Measurements from ENCODE around the gene MVD. TPM values are rescaled to one million over a fixed set of nuclear protein-coding genes. Genes with fewer than 3 reads are reported as not detected.

MVD gene
- total RNA-seq, 4 donors from 2014 or later, result 32.7 to 49.4 (median 39.9) TPM

GRCh38 chr16:88694221-88695087 is 31.6 kb upstream of the MVD start:
- Histone ChIP-seq H3K27me3 (peaks cover 0 to 26% of the 10 kb centered on the region in 2 donors), H3K36me3 (peaks cover 0 to 46% (median 9%) of the 10 kb centered on the region in 3 donors), H3K4me3 (no peak overlapping the region), H3K4me1 (peaks cover 0 to 14% (median 0%) of the 10 kb centered on the region in 4 donors), H3K9me3 (no peaks in the 10 kb centered on the region), H3K27ac (no peak overlapping the region)
- 78 to 86% methylated on average over 23 to 28 of the region's 37 CpGs for WGBS, 2 donors
- TF ChIP-seq, protein P1, sequence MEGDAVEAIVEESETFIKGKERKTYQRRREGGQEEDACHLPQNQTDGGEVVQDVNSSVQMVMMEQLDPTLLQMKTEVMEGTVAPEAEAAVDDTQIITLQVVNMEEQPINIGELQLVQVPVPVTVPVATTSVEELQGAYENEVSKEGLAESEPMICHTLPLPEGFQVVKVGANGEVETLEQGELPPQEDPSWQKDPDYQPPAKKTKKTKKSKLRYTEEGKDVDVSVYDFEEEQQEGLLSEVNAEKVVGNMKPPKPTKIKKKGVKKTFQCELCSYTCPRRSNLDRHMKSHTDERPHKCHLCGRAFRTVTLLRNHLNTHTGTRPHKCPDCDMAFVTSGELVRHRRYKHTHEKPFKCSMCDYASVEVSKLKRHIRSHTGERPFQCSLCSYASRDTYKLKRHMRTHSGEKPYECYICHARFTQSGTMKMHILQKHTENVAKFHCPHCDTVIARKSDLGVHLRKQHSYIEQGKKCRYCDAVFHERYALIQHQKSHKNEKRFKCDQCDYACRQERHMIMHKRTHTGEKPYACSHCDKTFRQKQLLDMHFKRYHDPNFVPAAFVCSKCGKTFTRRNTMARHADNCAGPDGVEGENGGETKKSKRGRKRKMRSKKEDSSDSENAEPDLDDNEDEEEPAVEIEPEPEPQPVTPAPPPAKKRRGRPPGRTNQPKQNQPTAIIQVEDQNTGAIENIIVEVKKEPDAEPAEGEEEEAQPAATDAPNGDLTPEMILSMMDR (IDR thresholded peaks at IDR 0.05), result no peak
- TF ChIP-seq EP300 (IDR thresholded peaks at IDR 0.05) (no peak), POLR2A (IDR thresholded peaks at IDR 0.05) (no peak)
- no peak for DNase-seq (ENCODE audit: low spot score in 2 of 2)

DNA sequence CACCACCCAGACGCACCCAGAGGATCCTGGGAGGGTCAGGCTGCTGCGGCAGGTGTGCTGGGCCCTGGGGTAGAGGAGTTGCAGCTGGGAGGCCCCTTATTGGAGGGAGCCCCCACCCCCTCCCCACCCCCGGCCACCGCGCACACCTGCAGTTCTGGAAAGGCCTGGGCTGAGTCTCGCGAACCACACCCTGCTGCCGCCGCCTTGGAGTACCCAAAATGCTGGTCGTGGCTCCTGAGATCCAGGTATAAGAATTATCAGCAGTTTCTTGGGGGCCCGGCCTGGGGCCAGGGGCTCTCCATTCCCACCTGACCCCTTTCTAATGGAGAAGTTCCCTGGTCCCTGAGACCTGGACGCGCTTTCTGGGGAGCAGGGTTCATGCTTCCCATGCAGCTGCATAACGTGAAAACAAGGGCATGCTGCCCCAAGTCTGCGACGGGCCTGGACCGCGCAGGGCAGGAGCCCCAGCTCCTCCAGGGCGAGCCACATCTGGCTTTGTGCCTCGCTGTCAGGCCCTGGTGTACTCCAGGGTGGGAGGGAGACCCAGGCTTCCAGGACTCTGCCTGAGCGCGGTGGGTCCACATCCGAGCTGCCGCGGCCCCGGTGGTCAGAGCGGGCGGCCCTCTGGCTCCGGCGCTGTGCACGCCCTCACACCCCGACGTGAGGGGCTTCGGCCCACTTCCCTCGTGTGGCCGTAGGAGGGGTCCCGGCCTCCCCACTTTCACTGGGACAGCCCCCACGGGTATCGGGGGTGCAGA is 30.7 kb upstream of the MVD start:
- Histone ChIP-seq H3K9me3 (no peaks in the 10 kb centered on the region), H3K27ac (no peak overlapping the region), H3K27me3 (peaks cover 0 to 34% of the 10 kb centered on the region in 2 donors), H3K4me1 (peaks cover 0 to 11% (median 0%) of the 10 kb centered on the region in 4 donors), H3K36me3 (peaks cover 0 to 37% (median 9%) of the 10 kb centered on the region in 3 donors), H3K4me3 (no peak overlapping the region)
- TF ChIP-seq, protein P1 (IDR thresholded peaks at IDR 0.05), result no peak
- no peak for TF ChIP-seq EP300 (IDR thresholded peaks at IDR 0.05)
- no peak for TF ChIP-seq POLR2A (IDR thresholded peaks at IDR 0.05)
- 81 to 87% methylated on average over 17 to 32 of the region's 39 CpGs for WGBS, 2 donors
- DNase-seq (ENCODE audit: low spot score in 2 of 2), result no peak

DNA sequence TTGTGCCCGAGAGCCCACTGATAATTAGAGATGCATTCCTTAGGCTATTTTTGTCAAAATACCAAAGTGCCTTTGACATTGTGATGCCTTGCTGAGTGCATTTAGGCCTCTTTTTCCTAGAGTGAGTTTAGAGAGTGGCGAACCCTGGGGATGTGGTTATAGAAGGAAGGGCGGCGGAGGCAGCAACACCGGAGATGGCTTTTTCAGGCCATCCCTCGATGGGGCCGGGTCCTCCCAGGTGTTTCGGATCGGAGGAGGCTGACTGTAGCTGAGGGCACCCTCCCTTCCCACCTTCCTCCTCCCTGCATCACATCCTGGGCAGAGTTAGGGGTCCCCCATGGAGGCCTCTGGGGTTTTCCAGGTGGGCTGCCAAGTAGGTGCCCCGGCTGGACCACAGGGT is 30.0 kb upstream of the MVD start:
- 66 to 92% methylated on average over 10 of the region's 10 CpGs for WGBS, 2 donors
- TF ChIP-seq POLR2A (IDR thresholded peaks at IDR 0.05) (no peak), EP300 (IDR thresholded peaks at IDR 0.05) (no peak)
- TF ChIP-seq, protein P1 (IDR thresholded peaks at IDR 0.05), result no peak
- H3K9me3 ChIP-seq, result no peaks in the 10 kb centered on the region
- H3K27ac ChIP-seq, result no peak overlapping the region
- DNase-seq (ENCODE audit: low spot score in 2 of 2), result no peak
- H3K27me3 ChIP-seq, result peaks cover 0 to 41% of the 10 kb centered on the region in 2 donors
- peaks cover 0 to 11% (median 0%) of the 10 kb centered on the region in 4 donors for H3K4me1 ChIP-seq
- H3K4me3 ChIP-seq, result no peak overlapping the region
- peaks cover 0 to 30% (median 9%) of the 10 kb centered on the region in 3 donors for H3K36me3 ChIP-seq

DNA sequence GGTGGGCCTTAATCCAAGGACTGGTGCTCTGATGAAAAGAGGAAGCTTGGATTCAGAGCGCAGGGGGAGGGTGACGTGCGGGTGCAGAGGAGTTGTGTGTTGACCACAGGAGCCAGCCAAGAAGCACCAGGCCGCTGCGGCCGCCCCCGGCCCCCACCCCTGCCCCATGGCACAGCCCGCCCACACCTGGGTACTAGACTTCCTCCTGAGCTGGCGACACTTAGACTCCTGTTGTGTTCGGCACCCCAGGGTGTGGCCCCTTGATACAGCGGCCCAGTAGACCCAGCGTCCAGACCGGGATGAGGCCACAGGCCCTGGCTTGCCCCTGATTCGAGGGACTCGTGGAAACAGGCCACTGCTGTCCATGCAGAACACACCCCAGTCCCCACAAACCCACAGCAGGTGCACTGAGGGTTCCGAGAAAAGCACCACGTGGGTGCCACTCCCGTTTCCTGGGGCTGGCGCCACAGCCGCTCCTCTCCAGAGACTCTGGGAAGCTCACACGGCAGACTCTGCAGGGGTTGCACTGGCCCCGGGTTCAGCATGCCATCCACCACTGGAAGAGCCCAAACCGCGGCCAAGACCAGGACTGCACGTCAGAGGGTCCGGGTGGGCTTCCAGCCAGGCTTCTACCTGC is 29.2 kb upstream of the MVD start:
- peaks cover 0 to 22% (median under 1%) of the 10 kb centered on the region in 3 donors for H3K36me3 ChIP-seq
- peaks cover 0 to 49% of the 10 kb centered on the region in 2 donors for H3K27me3 ChIP-seq

More for the DNA sequence above, 29.2 kb upstream of the MVD start:
- Histone ChIP-seq H3K27ac (no peak overlapping the region), H3K4me1 (peaks cover 0 to 12% (median 2%) of the 10 kb centered on the region in 4 donors), H3K4me3 (no peak overlapping the region), H3K9me3 (no peaks in the 10 kb centered on the region)
- no peak for DNase-seq (ENCODE audit: low spot score in 2 of 2)
- 73 to 76% methylated on average over 15 to 16 of the region's 26 CpGs for WGBS, 2 donors
- TF ChIP-seq, protein P1 (IDR thresholded peaks at IDR 0.05), result no peak
- TF ChIP-seq POLR2A (IDR thresholded peaks at IDR 0.05) (no peak), EP300 (IDR thresholded peaks at IDR 0.05) (no peak)

Measured in tibial nerve (tissue), 4 donors.